CD1c-positive myeloid dendritic cell (primary cell): ENCODE measurements around the gene WDR82.

Source experiments
- DNase-seq: peaks from one replicate; pipeline ENCODE4 v3.0.0-alpha.2; 2016; ENCODE audit errors: extremely low spot score

WDR82 gene

DNA sequence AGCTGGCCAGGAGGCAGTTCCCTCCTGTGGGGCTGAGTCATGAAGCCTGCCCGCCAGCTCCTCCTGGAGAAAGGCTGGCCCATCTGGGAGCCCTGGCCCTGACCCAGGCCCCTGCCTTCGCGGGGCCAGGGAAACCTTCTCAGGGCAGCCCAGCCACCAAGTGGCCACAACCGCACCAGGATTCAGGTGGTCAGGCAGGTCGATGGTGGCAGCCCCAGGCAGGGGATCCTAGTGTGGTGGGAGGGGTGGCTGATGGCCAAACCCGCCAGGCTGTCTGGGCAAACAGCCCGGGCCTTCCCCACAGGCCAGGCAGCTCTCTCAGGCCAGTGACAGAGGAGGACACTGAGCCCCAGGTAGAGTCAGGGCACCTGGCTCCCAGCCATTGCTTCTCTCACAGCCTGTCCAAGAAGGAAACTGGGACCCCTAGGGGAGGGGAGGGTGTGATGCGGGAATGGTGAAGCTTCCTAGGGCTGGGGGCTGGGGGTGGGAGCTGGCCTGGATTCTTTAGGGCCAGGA lies 40.7 kb downstream of the WDR82 start:
- DNase-seq: peak; percentile 88

DNA sequence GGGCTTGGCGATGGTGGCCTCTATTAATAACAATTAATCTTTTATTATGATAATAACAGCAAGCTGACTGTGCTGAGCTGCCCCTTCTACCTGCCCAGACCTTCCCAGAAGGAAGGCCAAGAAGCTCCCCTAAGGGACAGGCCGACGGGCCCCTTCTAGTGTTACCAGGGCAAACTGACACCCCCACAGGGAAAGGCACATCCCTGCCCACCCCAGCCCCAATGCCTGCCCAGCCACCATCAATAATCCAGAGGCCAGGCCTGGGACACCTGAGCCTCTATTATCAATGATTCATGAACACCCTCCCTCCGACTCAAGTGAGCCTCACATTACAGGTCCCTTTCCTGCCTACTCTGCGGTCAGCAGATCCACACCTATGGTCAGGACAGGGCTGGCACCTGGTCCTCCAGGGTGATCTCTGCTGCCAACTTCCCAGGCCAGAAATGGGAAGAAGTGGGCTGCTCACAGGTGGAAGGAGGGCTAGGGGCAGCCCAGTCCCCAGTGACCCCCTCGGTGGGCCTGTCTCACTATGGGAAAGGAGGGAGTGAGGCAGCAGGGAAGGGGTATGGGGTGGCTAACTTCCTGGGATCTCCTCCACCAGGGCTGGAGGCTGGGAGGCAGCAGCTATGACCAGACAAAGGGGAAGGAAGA lies 41.3 kb downstream of the WDR82 start:
- no peak for DNase-seq

DNA sequence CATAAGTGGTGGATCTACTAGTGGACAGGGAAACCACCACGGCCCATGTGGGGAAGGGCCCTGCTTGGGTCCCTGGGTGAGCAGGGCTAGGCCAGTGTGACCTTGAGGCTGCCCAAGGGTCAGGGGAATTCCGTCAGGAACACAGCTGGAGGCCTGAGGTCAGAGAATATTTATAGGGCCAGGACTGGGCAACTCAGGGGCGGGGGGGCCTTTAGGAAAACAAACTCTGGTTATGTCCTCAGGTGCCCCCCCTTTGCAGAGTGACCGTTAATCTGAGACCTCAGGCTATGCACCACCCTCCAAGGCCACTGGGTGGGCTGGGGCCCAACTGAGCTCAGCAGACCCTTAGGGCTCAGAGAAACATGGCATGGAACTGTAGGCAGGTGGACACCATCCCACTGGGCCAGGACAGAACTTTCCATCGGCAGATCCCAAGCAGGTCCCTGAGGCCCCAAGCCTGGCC lies 42.0 kb downstream of the WDR82 start:
- no peak for DNase-seq

DNA sequence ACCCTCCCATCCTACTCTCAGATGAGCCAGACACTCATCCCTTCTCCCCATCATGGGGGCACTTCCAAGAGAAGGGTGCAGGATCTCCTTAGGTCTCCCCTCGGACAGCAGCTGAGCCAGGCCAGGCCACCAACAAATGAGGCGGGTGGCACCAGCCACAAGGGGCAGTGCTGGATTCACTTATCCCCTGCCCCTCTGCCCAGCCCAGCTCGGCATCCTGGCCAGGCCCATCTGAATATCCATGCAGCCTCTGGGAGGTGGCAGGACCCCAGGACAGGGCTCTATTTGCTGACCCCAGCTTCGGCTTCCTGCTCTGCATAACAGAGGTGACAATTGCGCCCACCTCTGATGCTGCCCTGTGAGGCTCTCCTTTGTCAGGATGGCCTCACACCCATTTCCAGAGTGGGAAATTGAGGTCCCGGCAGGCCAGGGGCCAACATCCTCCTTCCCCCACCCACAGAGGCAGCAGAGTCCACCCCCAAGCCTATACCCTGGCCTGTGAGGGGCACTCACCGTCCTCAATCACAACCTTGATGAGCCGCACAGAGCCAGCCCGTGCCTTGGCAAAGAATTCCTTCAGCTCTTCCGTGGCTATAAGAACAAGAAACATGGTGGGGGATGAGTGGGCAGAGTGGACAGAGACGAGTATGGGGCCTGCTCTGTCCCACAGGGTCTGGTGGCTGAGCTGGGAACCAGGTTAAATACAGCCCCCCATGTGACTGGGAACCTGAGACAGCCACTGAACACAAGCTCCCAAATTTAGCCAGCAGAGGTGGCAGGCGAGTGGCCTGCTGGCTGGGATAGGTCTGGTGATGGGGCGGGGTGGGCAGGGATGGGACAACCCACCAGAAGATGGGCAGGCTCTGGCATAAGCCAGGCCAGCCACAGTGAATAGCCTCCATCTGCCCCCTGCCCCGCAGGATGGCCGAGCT lies 43.7 kb downstream of the WDR82 start:
- DNase-seq: no peak

DNA sequence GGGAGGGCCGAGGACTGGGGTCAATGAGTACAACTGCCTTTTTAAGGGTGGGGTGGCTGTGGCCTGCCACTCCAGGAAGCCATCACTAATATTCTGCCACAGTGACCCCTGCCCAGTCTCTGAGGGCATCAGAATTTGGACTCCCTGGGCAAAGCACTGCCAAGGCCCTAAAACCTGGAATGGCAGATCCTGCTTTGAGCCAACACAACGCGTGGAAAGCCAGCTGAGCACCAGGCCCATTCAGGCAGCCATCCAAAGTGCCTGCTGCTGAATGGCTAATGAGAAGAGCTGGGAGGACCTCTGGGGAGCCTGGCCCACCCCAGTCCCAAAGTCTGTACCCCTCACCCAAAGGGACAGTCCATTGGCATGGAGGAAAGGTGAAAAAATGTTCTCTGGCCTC lies 44.5 kb downstream of the WDR82 start:
- DNase-seq: no peak

DNA sequence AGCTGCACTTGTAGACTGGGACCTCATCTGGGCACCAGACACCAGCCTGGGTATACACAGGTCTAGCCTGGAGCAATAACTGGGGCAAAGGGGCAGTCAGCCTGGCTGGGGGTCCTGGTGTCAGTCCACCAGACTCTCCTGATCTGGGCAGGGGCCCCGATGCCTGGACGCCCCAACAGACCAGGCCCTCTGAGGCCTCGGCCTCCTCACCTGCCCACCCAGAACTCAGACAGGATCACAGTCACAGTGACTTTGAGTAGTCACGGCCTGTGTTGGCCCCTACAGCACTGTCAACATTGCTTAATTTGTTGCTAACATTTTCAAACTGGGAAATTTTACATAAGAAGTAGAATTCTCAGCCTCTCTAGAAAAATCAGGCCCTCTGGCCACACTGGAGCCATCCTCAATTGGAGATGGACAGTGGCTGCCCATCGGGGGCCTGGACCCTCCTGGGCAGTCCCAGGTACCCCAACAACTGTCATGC lies 45.3 kb downstream of the WDR82 start:
- no peak for DNase-seq

DNA sequence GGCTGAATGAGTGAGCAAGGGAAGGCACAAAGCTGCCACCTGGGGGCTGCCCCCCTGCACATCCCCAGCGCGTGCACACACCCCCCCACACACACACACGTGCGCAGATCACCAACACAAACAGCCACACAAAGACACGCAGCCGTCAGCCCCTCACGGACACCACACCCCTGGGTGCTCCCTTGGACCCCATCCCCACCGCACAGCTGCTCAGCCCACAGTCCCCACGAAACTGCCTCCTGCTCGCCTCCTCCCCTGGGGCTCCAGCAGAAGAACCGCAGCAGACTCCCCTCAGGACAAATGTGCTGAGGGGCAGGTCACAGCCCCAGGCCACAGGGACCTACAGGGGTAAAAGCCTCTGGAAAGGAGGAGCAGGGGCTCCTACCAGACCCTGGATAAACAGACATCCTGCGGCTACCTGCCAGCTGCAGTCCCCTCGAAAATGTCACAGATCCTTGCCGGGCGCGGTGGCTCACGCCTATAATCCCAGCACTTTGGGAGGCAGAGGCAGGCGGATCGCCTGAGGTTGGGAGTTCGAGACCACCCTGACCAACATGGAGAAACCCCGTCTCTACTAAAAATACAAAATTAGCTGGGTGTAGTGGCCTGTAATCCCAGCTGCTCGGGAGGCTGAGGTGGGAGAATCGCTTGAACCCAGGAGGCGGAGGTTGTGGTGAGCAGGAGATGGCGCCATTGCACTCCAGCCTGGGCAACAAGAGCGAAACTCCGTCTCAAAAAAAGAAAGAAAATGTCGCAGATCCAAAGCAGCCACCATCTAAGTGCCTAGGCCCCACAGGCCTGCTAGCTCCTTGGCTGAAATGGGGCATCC lies 46.0 kb downstream of the WDR82 start:
- DNase-seq: no peak

DNA sequence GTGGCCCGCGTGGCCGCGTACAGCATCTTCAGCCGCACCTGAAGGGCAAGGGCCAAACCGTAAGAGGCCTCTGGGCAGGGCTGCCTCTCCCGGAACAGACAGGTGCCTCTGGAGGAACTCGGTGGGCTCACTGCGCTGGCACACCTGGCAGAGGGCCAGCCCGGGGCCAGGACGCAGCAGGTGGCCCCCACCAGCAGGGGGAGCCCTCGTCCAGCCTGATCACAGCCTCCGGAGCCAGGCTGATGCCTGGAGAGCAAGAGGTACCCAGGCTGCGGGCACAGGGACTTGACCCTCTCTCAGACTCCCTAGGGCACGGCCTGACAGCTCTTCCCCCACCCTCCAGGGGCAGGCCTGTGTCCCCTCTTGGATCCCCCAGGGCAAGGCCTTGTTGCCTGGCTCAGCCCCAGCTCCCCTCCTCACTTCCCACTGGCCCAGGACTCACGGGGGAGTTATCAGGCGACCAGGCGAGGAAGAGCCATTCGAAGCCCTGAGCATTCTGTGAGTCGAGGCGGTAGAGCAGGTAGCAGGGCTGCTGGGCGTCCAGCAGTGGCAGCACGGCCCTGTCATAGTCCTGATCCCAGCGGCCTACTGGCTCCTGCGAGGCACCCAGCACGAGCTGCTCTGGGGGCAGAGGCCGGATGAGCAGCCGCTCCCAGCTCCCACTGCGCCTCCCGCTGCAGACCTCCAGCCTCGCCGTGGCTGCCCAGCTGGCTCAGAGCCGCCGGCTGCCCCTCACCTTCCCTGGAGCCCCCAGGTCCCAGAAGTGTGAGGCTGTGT lies 46.8 kb downstream of the WDR82 start:
- DNase-seq: peak; percentile 87

DNA sequence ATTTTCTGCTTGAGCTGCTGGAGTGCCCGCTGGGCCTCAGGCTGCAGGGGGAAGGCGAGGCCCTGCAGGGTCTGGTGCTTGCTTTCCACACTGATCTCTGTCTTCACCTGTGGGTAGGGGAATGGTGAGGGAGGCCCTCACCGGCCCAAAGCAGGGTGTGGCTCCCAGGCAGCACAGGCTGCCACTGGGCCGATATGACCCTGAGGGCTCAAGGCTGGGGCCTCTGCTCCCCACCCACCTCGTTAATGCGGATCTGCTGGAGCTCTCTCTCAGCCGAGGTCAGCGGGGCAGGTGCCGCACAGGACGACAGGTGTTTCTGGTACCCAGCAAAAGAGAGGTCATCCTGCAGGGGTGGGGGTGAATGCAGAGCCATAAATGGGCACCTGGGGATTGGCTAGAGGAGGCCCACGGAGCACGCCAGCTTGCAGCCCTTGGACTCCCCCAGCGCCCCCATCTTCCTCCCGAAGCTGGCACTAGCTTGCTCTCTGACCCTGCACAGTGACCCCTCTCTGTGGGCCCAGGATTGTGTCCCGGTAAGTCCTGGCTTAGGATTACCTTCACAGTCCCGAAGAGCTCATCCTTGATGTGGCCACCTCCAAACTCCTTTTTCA lies 47.5 kb downstream of the WDR82 start:
- no peak for DNase-seq

DNA sequence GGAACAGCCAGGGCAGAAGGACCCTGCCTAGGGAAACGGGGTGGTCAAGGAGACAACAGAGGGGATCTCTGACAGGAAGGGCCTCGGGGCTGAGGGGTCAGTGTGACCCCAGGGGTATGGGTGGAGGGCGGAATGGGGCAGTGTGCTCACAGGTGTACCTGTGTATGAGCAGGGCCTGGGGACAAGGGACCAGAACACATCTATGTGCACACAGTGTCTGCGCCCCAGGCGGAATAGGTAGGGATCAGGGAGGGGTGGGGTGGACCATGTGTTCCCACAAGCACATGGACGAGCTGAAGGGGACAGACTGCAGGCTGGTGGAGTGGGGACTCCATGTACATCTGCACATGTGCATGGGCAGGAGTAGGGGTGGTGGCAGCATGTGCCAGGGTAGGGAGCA lies 48.0 kb downstream of the WDR82 start:
- DNase-seq: no peak

DNA sequence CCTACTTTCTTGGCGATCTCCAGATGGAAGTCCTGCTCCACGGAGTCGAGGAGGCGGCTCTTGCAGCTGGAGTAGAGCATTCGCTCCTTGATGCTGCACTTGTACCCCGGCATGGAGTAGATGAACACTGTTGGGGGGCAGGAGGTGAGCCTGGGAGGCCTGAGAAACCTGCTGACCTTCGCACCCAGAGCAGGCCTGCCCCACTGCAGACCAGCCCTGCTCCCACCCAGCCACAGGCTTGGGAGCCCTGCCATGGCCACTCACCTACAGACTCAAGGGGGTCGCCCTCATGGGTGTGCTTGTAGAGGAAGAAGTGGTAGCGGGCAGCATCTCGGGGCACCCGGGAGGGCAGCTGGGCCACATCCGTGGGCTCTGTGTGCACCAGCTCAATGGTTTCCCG lies 48.8 kb downstream of the WDR82 start:
- DNase-seq: no peak

DNA sequence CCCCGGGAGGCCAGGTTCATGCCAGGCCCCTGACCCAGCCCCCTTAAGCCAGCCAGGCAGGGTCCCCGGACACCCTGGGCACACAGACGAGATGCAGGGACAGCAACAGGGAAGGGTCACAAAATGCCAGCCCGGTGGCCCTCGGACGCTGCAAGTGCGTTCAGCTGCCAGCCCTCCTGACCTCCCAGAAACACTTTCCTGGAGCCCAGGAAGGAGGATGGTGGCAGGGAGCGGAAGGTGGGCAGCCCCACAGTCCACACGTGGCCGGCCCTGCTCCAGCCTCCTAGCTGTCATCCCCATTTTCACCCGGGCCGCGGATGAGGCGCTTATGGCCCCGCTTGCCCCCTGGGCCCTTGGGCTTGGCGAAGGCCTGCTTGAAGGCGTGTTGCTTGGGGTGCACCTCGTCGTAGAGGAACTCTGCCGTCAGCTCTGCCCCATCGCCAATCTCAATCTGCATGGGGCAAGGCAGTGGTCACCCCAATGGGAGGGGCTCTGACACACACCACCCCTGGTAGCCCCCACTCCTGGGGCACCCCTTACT lies 49.6 kb downstream of the WDR82 start:
- no peak for DNase-seq

DNA sequence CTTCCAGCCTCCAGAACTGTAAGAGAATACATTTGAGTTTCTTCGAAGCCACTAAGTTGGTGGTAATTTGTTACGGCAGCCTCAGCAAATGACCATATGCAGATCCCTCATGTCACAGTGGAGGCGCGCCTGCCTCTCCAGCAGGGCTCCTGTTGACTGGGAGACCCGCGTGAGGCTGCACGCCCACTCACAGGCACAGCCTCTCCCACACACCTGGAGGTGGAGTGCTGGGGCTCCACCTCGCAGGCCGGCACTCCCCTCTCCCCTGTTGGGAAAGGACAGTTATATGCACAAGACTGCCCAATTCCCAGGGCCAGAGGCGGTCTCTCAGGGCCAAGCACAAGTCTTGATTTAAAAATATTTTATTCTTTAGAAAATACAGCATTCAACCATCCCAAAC lies 50.2 kb downstream of the WDR82 start:
- DNase-seq: no peak

DNA sequence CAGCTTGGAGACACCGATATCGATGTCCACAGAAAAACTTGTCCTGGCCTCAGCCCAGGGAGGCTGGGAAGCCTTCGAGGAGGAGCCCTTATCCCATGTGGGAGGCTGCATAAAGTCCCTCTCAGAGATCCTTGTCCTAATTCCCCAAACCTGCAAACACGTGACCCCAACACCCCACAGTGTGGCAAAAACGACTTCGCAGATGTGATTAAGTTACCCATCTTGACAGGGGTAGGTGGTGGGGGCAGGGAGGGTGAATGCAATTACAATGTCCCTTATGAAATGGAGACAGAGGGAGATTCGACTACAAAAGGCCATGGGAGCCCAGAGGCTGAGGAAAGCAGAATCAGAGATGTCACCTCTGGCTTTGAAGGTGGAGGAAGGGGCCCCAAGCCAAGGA lies 50.7 kb downstream of the WDR82 start:
- DNase-seq: no peak

DNA sequence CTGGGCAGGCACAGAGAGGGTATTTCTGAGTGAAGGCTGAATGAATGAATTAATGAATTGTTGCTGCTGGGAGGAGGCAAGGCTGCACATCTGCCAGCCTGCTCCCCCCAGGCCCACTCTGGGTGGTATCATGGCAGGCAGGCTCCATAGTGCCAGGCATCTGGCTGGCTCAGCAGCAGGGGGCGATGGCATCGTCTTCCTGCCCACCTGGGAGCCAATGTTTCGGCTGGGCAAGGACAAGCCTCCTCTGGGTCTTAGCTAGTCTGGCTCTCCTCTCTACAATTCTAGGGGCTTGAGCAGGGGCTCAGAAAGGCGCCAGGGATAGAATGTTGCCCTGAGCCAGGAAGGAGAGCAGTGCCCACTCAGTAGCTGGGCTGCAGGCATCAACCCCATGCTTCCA lies 51.3 kb downstream of the WDR82 start:
- no peak for DNase-seq

DNA sequence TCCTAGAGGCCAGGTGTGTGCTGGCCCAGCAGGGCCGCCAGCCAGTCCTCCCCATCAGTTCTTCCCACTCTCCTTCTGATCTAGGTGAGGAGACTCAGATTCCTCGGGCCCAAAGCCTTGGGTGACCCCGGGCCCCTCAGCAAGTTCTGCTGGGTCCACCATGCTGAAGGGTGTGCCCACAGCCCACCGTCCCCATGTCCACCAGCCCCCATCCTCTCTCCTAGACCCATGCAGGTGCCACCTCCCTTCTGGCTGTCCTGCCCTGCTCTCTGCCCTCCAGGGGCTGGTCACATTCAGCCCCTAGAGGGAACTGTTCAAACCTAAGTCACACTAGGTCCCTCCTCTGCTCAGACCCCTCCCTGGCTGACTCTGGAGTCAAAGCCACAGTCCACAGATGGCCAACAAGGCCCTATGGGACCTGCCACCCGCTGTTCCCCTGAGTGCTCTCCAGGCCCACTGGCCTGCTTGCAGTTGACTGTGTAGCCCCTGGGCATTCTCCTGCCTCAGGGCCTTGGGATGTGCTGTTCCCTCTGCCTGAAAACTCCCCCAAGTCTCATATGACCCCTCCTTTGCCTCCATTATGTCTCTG lies 52.1 kb downstream of the WDR82 start:
- no peak for DNase-seq

DNA sequence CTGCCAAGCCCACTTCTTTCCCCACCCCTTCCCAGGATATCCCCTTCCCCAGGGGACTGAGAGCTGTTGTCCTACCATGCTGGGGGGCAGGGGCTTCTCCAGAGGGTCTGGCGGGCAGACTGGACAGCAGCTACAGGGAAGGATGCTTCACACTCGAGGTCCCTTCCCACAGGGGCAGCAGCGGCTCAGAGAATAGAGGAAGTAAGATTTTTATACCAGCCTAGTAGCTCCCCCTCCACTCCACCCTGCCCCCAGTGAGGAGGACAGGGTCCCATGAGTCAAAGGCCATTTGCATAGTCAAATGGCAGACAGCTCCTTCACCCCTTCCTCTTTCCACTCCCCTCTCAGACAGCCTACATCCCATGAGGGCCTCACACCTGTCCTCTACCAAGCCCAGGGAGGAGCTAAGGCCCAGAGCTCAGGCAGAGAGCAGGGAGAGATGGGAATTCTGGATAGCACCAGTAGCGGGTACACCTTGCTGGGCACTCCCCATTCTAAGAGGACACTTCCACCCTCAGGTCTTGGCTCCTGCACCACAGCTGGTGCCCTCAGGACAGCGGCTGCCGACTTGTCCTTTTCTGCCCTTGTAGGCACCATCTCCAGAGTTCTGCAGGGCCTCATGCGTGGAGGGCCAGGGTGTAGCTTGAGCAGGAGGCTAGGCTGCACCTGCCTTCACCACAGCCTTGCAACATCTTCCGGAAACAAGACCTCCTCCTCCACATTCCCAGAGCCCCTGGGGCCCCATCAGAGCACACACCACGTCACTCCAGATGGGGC lies 52.8 kb downstream of the WDR82 start, which contains the start of gene TLR9:
TSS of gene TLR9 (minus strand) at position 194 of the 777 bp plus-strand sequence. CDS start at position 78, 116 bp downstream.
- DNase-seq: peak; percentile 76

DNA sequence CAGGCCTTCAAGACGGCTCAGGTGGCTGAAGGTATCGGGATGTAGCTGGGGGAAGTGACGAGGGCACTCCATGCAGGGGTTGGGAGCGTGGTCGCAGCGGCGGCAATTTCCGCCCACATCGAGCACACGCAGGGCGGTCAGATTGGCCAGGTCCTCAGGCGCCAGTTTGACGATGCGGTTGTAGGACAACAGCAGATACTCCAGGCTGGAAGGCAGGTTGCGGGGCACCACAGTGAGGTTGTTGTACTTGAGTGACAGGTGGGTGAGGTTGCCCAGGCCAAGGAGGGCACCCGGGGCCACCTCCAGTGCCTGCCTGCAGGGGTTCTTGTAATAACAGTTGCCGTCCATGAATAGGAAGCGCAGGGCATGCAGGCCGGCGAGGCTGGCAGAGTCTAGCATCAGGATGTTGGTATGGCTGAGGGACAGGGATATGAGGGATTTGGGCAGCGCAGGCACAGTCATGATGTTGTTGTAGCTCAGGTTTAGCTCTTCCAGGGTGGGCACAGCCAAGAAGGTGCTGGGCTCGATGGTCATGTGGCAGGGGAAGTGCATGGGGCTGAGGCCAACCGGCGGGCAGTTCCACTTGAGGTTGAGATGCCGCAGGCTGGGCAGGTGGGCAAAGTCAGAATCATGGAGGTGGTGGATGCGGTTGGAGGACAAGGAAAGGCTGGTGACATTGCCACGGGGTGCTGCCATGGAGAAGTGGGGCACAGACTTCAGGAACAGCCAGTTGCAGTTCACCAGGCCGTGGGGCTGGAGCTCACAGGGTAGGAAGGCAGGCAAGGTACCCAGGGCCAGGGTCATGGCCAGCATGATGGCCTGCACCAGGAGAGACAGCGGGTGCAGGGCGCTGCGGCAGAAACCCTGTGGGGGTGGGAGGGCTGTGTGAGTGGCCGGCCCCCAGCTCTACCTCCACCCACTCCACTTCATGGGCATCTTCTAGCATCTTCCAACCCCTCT lies 54.7 kb downstream of the WDR82 start:
- no peak for DNase-seq
